GM18502 (cell line): ENCODE results near the gene MYL11.

Experiments used
- ATAC-seq: cut with Tn5 transposase; IDR thresholded peaks from one replicate; pipeline ENCODE4 v1.9.1; 2021; ENCODE audit warnings: mild to moderate bottlenecking; ENCODE audit not compliant: unreplicated experiment, poor library complexity

Gene MYL11

DNA sequence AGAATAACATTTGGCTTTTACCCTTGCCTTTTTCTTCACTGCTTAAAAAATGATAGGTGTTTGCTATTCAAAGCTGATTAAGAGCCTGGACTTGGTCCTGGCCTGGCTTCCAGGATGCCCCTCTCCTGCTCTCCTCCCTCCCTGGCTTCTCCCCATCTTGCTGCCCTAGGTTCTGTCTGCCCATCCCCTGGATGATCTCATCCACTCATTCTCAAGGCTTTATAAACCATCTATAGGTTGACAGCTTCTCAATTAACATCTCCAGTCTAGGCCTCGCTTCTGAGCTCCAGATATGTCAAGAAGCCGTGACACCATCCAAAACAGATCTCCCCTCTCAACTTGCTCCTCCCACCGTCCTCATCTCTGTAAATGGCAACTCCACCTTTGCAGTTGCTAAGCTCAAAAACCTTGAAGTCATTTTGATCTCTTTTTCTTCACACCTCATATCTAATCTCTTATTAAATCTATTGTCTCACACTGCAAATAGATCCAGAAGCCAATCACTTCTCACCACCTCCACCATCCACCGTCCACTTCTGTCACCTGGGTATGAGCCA, 41.5 kb downstream of the MYL11 start:
- ATAC-seq: no peak

DNA sequence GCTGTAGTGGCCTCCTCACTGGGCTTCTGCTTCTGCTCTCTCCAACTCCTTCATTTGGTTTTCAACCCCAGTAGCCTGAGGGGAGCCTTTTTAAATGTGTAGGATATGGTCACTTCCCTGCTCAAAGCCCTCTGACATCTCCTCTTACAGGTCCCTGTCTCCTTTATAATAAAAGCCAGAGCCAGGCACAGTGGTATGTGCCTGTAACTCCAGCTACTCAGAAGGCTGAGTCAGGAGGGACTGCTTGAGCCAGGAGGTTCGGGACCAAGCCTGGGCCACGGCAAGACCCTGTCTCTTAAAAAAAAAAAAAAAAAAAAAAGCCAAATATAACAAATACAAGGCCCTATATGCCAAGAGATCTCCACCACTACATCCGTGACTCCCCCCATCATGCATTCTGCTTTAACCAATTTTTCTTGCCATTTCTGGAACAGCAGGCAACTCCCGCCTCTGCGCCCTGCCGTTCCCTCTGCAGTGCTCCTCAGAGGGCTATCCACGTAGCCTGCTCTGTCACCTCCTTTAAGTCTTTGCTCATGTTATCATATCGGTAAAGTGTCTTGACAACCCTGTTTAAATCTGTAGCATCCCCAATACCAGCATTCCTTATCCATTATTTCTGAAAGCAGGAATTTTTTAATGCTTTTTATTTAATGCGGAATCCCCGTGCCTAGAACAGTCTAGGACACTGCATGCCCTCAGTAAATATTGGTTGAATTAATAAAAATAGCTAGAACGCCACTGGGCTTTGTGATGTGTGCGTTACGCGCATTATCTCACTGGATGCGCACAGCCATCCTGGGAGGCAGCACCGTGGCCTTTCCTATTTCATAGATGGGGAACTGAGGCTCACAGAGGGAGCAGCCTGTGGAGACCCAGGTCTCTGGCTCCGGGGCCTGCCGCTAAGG, 42.3 kb downstream of the MYL11 start:
- no peak for ATAC-seq

DNA sequence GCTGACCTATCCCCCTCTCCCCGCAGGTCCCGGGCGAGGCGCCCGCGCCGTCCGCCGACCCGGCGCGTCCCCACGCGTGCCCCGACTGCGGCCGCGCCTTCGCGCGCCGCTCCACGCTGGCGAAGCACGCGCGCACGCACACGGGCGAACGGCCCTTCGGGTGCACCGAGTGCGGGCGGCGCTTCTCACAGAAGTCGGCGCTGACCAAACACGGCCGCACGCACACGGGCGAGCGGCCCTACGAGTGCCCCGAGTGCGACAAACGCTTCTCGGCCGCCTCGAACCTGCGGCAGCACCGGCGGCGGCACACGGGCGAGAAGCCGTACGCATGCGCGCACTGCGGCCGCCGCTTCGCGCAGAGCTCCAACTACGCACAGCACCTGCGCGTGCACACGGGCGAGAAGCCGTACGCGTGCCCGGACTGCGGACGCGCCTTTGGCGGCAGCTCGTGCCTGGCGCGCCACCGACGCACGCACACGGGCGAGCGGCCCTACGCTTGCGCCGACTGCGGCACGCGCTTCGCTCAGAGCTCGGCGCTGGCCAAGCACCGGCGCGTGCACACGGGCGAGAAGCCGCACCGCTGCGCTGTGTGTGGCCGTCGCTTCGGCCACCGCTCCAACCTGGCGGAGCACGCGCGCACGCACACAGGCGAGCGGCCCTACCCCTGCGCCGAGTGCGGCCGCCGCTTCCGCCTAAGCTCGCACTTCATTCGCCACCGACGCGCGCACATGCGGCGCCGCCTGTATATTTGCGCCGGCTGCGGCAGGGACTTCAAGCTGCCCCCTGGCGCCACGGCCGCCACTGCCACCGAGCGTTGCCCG, 43.1 kb downstream of the MYL11 start:
- ATAC-seq: peak; percentile 86

DNA sequence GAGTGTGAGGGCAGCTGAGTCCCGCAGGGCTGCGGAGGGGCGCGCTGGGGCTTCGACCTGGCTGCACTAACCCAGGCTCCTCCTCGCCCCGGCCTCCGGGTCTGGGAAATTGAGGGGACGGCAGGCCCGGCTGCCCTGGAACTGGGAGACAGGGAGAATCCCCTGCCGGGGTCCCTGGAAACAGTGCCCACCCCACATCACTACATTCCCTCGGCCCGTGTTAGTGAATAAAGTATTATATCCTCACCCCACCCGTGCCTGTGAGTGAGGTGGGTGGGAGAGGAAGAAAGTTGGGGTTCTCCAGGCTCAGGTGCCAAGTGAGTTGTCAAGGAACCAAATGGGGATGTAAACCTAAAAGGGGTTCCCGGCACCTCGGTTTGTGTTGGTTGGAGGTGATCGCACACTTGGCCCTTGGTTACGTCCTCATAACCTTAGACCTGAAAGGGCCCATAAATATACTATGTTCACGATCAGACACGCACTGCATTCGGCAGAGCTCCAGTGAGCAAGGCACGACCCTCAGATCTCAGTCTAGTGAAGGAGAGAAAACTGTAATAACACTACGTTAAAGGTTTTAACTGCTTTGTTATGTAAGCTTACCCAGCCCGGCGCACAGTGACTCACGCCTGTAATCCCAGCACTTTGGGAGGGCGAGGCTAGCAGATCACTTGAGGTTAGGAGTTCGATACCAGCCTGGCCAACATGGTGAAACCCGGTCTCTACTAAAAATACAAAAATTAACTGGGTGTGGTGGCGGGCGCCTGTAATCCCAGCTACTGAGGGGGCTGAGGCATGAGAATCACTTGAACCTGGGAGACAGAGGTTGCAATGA, 44.0 kb downstream of the MYL11 start:
- no peak for ATAC-seq

DNA sequence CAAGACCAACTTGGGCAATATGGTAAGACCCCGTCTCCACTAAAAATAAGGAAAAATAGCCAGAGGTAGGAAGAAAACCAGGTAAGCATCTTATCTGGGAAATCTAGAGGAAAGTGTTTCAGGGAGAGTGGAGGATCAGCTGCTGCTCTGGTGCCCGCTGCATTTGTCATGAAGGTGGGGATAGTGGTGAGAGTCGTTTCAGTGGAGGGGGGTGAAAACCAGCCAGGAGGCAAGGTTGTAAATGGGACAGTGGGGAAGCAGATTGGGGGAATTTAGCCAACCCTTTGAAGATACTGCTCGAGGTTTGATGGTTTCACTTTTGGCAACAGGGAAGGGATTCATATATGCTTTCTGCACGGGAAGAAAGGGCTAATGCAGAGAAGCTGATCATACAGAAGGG, 46.4 kb downstream of the MYL11 start:
- ATAC-seq: no peak
